Ascending aorta (tissue), 2 donors: ENCODE measurements around the gene PTPRN2. TPM values are rescaled to one million over a fixed set of nuclear protein-coding genes. Genes with fewer than 3 reads are reported as not detected.
A peak's percentile ranks its signal among the peaks of the same experiment; 100 is the strongest.

Source experiments
- DNase-seq, 2 donors: peaks; one replicate each; pipeline ENCODE4 v3.0.0-alpha.2; 2019; ENCODE audit warnings: low spot score in 2 of 2
- H3K27ac ChIP-seq, 2 donors: fragments of 200-600 bp; sonication (generic); one replicate each; pipeline ENCODE4 v1.5.1; 2016 to 2017; ENCODE audit warnings: mild to moderate bottlenecking in 1 of 2
- H3K27me3 ChIP-seq: fragments of 200-600 bp; sonication (generic); one replicate; pipeline ENCODE4 v1.5.1; 2017
- H3K36me3 ChIP-seq, 2 donors: fragments of 200-600 bp; sonication (generic); one replicate each; pipeline ENCODE4 v1.5.1; 2016
- H3K4me1 ChIP-seq, 2 donors: fragments of 200-600 bp; sonication (generic); one replicate each; pipeline ENCODE4 v1.5.1; 2016 to 2017; ENCODE audit warnings: mild to moderate bottlenecking in 1 of 2
- H3K4me3 ChIP-seq, 2 donors: fragments of 200-600 bp; sonication (generic); one replicate each; pipeline ENCODE4 v1.5.1; 2016 to 2017; ENCODE audit warnings: mild to moderate bottlenecking in 1 of 2
- H3K9me3 ChIP-seq, 2 donors: fragments of 200-600 bp; sonication (generic); one replicate each; pipeline ENCODE4 v1.5.1; 2016
- CTCF ChIP-seq, 3 experiments: fragments of 200-600 bp in 2 of 3; fragments of 450-650 bp in 1 of 3; sonication (generic) in 2 of 3; IDR thresholded peaks; one replicate each; pipeline ENCODE4 v1.5.1; 2016 to 2019; ENCODE audit warnings: antibody characterized with exemption in 3 of 3, mild to moderate bottlenecking in 1 of 3, moderate library complexity in 1 of 3
- intact Hi-C: fragments of 100-400 bp; cut with DNase I; formaldehyde crosslinking; loops from one replicate; pipeline ENCODE4 v1.15.1; 2023
- total RNA-seq: library from RNA; depleted of rRNA; stranded (reverse); fragments of >200 nt; gene quantifications from one replicate; pipeline ENCODE4 v1.1.0, GENCODE V29; 2016

Gene PTPRN2
- total RNA-seq, 1 donor from 2014 or later: 7.3 TPM

- Histone ChIP-seq H3K4me1 (no peaks in the 10 kb centered on the region), H3K9me3 (no peaks in the 10 kb centered on the region), H3K27me3 (no peaks in the 10 kb centered on the region), H3K27ac (no peak overlapping the region), H3K4me3 (no peak overlapping the region), H3K36me3 (no peaks in the 10 kb centered on the region)
- intact Hi-C loops: no loop called here
- peak in 1 of 2 donors; percentile 48 for DNase-seq
- TF ChIP-seq CTCF (IDR thresholded peaks at IDR 0.05): no peak
Measured at GRCh38 chr7:158097453-158098124, 490.0 kb downstream of the PTPRN2 start.

GRCh38 chr7:158097106-158097452 lies 490.5 kb downstream of the PTPRN2 start:
- peak in 1 of 2 donors; percentile 44 for DNase-seq

GRCh38 chr7:158096582-158096981 lies 491.0 kb downstream of the PTPRN2 start:
- no peak for TF ChIP-seq CTCF (IDR thresholded peaks at IDR 0.05)
- intact Hi-C loops: no loop called here
- H3K36me3 ChIP-seq: no peaks in the 10 kb centered on the region
- peak in 1 of 2 donors; percentile 58 for DNase-seq
- H3K9me3 ChIP-seq: no peaks in the 10 kb centered on the region
- no peak overlapping the region for H3K4me3 ChIP-seq
- no peaks in the 10 kb centered on the region for H3K27me3 ChIP-seq
- no peak overlapping the region for H3K27ac ChIP-seq
- H3K4me1 ChIP-seq: no peaks in the 10 kb centered on the region

More at GRCh38 chr7:158097106-158097452, 490.5 kb downstream of the PTPRN2 start:
- TF ChIP-seq CTCF (IDR thresholded peaks at IDR 0.05): no peak
- H3K27ac ChIP-seq: no peak overlapping the region
- intact Hi-C loops: no loop called here
- H3K9me3 ChIP-seq: no peaks in the 10 kb centered on the region
- no peak overlapping the region for H3K4me3 ChIP-seq
- H3K36me3 ChIP-seq: no peaks in the 10 kb centered on the region
- H3K27me3 ChIP-seq: no peaks in the 10 kb centered on the region
- no peaks in the 10 kb centered on the region for H3K4me1 ChIP-seq

GRCh38 chr7:158094671-158095226 lies 492.9 kb downstream of the PTPRN2 start:
- TF ChIP-seq CTCF (IDR thresholded peaks at IDR 0.05): no peak

GRCh38 chr7:158094046-158094445 lies 493.6 kb downstream of the PTPRN2 start:
- no peaks in the 10 kb centered on the region for H3K36me3 ChIP-seq
- peak in 1 of 2 donors; percentile 33 for DNase-seq
- H3K27me3 ChIP-seq: no peaks in the 10 kb centered on the region
- no peak overlapping the region for H3K27ac ChIP-seq
- no peaks in the 10 kb centered on the region for H3K9me3 ChIP-seq
- no peaks in the 10 kb centered on the region for H3K4me1 ChIP-seq
- no peak for TF ChIP-seq CTCF (IDR thresholded peaks at IDR 0.05)
- intact Hi-C loops: no loop called here
- no peak overlapping the region for H3K4me3 ChIP-seq

More at GRCh38 chr7:158094671-158095226, 492.9 kb downstream of the PTPRN2 start:
- no peak overlapping the region for H3K4me3 ChIP-seq
- no peaks in the 10 kb centered on the region for H3K27me3 ChIP-seq
- H3K36me3 ChIP-seq: no peaks in the 10 kb centered on the region
- intact Hi-C loops: no loop called here
- H3K9me3 ChIP-seq: no peaks in the 10 kb centered on the region
- DNase-seq: peak in 1 of 2 donors; percentile 35
- H3K27ac ChIP-seq: no peak overlapping the region
- no peaks in the 10 kb centered on the region for H3K4me1 ChIP-seq
